Right lobe of liver (tissue), 4 donors: ENCODE measurements around the gene PGAP1.

Experiments
- POLR2A ChIP-seq: fragments of 450-650 bp; IDR thresholded peaks from one replicate; pipeline ENCODE4 v1.6.1; 2017; ENCODE audit warnings: antibody characterized with exemption, mild to moderate bottlenecking
- TF ChIP-seq, protein P1 (sequence below), 4 donors: fragments of 200-600 bp in 3 of 4; fragments of 450-650 bp in 1 of 4; IDR thresholded peaks; one replicate each; pipeline versions ENCODE4 v1.5.1 to v1.8.0; 2016 to 2022; ENCODE audit warnings: antibody characterized with exemption in 4 of 4, mild to moderate bottlenecking in 2 of 4
- donor health status: DM: no; HTN: no; CAD: no.
- donor health status: DM: no; HTN: no; CAD: no.
- donor health status: DM: no; HTN: yes; CAD: no.

DNA sequence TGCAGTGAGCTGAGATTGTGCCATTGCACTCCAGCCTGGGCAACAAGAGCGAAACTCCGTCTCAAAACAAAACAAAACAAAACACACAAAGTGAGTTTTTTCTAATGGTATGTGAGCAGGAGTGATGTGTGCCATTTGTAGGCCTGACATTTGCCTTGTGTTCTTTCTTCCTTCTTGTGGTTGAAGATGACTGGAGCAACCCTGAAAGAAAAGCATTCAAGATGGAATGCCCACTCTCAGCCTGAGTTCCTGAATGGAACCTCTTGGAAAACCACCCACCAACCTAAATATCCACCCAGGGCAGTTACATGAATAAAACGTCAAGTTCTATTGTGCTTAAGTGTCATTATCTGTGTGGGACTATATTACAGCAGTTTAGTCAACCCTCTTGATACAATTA, 26.5 kb downstream of the PGAP1 start:
- TF ChIP-seq, protein P1, sequence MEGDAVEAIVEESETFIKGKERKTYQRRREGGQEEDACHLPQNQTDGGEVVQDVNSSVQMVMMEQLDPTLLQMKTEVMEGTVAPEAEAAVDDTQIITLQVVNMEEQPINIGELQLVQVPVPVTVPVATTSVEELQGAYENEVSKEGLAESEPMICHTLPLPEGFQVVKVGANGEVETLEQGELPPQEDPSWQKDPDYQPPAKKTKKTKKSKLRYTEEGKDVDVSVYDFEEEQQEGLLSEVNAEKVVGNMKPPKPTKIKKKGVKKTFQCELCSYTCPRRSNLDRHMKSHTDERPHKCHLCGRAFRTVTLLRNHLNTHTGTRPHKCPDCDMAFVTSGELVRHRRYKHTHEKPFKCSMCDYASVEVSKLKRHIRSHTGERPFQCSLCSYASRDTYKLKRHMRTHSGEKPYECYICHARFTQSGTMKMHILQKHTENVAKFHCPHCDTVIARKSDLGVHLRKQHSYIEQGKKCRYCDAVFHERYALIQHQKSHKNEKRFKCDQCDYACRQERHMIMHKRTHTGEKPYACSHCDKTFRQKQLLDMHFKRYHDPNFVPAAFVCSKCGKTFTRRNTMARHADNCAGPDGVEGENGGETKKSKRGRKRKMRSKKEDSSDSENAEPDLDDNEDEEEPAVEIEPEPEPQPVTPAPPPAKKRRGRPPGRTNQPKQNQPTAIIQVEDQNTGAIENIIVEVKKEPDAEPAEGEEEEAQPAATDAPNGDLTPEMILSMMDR (IDR thresholded peaks at IDR 0.05), result no peak
- no peak for TF ChIP-seq POLR2A
